ENCODE measurements around the gene B4GALNT1. TPM values are rescaled to one million over a fixed set of nuclear protein-coding genes. Genes with fewer than 3 reads are reported as not detected.

The B4GALNT1 gene
- total RNA-seq, 1 donor from 2014 or later: 0.78 TPM

DNA sequence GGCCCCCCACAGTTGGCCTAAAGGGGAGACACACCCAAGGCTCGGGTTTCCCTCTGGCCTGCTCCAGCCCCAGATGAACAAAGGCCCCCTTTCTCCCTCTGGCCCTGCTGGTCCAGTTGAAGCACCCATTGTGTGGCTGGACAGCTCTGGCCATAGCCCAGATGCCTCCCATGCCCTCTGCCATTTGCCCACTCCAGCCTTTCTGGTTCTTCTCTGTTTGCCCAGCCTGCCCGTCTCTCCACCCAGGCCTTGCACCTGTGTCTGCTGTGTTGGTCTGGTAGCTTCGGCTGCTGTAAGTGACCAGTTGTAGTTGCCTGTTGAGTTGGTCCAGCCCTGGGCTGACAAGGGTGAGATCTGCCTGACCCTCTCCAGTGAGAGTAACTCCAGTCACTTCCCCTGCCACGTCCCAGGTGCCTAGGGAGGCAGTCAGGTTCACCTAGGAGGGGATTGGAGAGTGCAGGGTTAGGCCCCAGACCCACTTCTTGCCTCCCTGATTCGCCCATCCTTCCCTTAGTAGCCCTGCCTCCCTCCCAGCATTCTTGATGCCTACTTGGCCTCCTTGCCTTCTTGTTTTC is 3.0 kb downstream of the B4GALNT1 start:
- no peak for DNase-seq (ENCODE audit: low spot score in 2 of 2, unreplicated experiment in 2 of 2)
- H3K9me3 Mint-ChIP-seq: no peaks in the 10 kb centered on the region
- H3K27ac Mint-ChIP-seq: no peak overlapping the region
- peaks cover 1% of the 10 kb centered on the region for H3K36me3 Mint-ChIP-seq
- TF ChIP-seq, protein P1, sequence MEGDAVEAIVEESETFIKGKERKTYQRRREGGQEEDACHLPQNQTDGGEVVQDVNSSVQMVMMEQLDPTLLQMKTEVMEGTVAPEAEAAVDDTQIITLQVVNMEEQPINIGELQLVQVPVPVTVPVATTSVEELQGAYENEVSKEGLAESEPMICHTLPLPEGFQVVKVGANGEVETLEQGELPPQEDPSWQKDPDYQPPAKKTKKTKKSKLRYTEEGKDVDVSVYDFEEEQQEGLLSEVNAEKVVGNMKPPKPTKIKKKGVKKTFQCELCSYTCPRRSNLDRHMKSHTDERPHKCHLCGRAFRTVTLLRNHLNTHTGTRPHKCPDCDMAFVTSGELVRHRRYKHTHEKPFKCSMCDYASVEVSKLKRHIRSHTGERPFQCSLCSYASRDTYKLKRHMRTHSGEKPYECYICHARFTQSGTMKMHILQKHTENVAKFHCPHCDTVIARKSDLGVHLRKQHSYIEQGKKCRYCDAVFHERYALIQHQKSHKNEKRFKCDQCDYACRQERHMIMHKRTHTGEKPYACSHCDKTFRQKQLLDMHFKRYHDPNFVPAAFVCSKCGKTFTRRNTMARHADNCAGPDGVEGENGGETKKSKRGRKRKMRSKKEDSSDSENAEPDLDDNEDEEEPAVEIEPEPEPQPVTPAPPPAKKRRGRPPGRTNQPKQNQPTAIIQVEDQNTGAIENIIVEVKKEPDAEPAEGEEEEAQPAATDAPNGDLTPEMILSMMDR (IDR thresholded peaks at IDR 0.05; ENCODE audit: unreplicated experiment): no peak
- H3K27me3 Mint-ChIP-seq (ENCODE audit: low read depth): peaks cover 96% of the 10 kb centered on the region
- H3K4me3 Mint-ChIP-seq: no peak overlapping the region
- H3K4me1 Mint-ChIP-seq: peaks cover 3% of the 10 kb centered on the region

DNA sequence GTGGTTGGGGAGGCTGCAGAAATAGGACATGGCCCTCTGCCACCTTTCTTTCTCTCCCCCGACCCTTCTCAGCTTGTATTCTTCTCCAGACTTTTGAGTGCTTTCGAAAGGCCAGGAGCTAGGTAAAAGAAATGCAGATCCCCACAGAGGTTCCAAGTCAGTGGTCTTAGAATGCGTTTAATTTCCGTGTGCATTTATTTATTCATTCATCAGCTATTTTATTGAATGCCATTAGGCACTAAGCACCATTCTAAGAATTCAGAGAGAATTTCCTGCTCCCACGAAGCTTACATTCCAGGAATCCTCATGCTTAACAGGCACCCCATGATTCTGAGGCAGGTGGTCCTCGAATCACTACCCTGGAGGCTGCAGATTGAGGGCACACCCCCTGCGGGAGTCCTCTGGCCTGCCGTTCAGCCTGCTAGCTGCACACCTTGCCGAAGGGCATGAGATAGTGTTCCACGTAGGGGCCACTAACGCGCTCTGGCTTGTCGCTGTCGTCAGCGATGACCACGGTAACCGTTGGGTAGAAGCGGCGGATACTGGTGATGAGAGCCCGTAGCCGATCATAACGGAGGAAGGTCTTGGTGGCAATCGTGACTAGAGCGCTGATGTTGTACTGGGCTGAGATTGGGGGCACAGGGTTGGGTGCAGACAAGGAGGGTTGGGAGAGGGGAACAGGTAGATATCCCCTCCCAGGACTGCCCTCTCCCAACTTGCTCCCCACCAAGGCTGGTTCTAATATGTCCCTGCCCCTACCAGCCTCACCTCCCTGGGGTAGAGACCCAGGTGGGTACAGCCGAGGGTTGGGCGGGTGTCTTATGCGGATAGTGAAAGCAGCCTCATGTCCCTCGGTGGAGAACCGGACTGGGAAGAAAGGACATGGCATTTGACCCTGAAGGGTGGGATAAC is 4.5 kb downstream of the B4GALNT1 start:
- Mint-ChIP-seq H3K9me3 (no peaks in the 10 kb centered on the region), H3K4me3 (no peak overlapping the region), H3K36me3 (peaks cover 4% of the 10 kb centered on the region), H3K27me3 (ENCODE audit: low read depth) (peaks cover 98% of the 10 kb centered on the region), H3K4me1 (peaks cover 3% of the 10 kb centered on the region), H3K27ac (no peak overlapping the region)
- TF ChIP-seq, protein P1 (IDR thresholded peaks at IDR 0.05; ENCODE audit: unreplicated experiment): no peak
- peak in 1 of 2 experiments; percentile 27 for DNase-seq (ENCODE audit: low spot score in 2 of 2, unreplicated experiment in 2 of 2)

DNA sequence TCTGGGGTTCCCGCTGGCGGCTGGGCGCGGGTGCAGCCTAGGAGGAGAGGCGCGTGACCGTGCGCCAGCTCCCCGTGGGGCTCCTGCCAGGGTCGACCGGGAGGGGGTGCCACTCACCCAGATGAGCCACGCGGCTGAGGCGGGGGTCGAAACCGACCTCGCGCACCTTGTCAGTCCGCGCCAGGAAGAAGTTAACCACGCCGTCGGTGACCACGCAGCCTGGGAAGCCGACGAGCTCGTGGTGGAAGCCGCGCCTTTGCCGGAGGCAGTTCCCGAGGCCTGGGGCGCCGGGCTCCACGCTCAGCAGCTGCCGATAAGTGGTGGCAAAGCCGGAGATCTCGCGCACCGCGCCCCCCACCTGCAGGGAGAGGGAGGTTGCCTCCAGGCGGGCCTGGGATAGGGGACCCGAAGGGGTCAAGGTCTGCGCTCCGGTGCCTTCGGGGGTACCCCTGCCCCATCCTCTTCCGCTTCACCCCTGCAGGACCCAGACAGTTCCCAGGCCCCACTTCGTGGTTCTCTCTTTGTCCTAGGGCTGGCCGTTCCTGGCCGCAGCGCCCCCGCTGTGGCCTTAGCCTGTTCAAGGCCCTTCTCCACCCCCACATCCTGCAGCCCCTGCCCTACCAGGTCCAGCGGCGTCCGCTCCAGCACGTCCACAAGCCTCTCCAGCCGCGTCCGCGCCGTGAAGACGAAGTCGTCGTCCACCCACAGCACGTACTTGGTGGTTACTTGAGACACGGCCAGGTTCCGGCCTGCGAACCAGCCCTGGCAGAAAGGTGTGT is 5.3 kb downstream of the B4GALNT1 start:
- Mint-ChIP-seq H3K4me1 (peaks cover 3% of the 10 kb centered on the region), H3K36me3 (peaks cover 4% of the 10 kb centered on the region), H3K4me3 (no peak overlapping the region), H3K27me3 (ENCODE audit: low read depth) (peaks cover 98% of the 10 kb centered on the region), H3K9me3 (no peaks in the 10 kb centered on the region), H3K27ac (no peak overlapping the region)
- TF ChIP-seq, protein P1 (IDR thresholded peaks at IDR 0.05; ENCODE audit: unreplicated experiment): no peak
- DNase-seq (ENCODE audit: low spot score in 2 of 2, unreplicated experiment in 2 of 2): peak in 1 of 2 experiments; percentile 38

DNA sequence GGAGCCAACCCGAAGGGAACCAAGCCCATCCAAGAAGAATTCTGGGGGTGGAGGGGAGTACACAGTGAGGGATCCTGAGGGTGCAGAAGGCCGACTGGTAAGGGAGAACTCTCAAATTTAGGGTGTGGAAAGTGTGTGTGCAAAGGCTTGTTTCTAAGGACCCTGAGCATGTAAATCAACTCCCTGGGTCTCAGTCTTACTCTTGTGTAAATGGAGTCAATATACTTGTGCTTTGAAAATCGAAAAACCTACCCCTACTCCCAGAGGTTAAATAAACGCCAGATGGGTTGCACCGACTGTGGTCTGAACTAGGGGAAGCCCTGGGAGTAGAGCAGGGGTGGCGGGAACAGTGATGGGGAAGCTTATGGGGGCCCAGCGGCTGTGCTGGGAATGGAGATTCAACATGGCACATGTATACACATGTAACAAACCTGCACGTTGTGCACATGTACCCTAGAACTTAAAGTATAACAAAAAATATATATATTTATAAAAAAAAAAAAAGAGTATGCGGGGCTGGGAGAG is 6.0 kb downstream of the B4GALNT1 start:
- H3K4me1 Mint-ChIP-seq: no peaks in the 10 kb centered on the region
- peaks cover 100% of the 10 kb centered on the region for H3K27me3 Mint-ChIP-seq (ENCODE audit: low read depth)
- no peaks in the 10 kb centered on the region for H3K9me3 Mint-ChIP-seq
- H3K4me3 Mint-ChIP-seq: no peak overlapping the region
- no peak for DNase-seq (ENCODE audit: low spot score in 2 of 2, unreplicated experiment in 2 of 2)
- TF ChIP-seq, protein P1 (IDR thresholded peaks at IDR 0.05; ENCODE audit: unreplicated experiment): no peak
- H3K27ac Mint-ChIP-seq: no peak overlapping the region
- H3K36me3 Mint-ChIP-seq: peaks cover 4% of the 10 kb centered on the region

DNA sequence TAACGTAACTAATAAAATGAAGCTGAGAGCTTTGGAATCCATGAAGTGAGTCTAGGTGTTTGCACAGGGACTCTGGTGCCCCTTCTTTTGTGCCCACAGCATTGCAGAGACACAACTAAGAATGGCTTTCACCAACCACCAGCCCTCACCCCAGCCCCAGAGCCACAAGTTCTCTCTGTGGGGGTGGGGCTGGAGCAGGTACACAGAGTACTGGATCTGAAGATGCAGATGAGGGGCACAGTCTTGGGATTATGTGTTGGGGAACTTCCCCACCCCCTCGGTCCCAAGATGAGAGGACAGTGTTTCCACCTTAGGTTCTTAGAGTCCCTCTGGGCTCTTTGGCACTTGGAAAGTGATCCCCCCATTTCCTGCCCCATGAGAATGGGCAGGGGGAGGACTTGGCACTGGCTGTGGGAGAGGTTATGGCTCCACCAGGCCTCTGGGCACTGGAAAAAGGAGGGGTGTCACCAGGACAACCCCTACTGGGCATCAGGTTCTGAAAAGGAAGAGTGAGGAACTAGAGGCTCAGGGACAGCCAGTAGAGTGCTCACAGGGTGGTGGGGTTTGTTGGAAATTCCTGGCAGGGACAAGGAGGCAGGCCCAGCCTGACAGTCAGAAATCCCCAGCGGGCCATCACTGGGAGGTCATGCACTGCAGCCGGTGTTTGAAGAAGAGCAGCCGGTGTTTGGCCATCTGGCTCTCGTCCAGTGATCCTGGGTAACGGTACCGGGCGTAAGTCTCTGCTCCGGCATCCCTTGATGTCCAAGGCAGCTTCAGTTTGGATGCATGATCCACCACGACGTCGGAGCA is 6.7 kb downstream of the B4GALNT1 start:
- Mint-ChIP-seq H3K4me1 (peaks cover 3% of the 10 kb centered on the region), H3K9me3 (no peaks in the 10 kb centered on the region), H3K27me3 (ENCODE audit: low read depth) (peaks cover 100% of the 10 kb centered on the region), H3K36me3 (peaks cover 4% of the 10 kb centered on the region), H3K4me3 (no peak overlapping the region), H3K27ac (no peak overlapping the region)
- TF ChIP-seq, protein P1 (IDR thresholded peaks at IDR 0.05; ENCODE audit: unreplicated experiment): no peak
- no peak for DNase-seq (ENCODE audit: low spot score in 2 of 2, unreplicated experiment in 2 of 2)

All from mesothelial cell of epicardium (in vitro differentiated cells).